GM12878 (cell line): ENCODE data around the gene SQSTM1. TPM values are rescaled to one million over a fixed set of nuclear protein-coding genes. Genes with fewer than 3 reads are reported as not detected.

Experiments used
- ATF3 ChIP-seq: IDR thresholded peaks from 2 replicates; pipeline ENCODE4 v1.6.1; 2011; ENCODE audit warnings: low read depth, mild to moderate bottlenecking, low read length, moderate library complexity, borderline replicate concordance; ENCODE audit errors: extremely low read depth
- BCL11A ChIP-seq: IDR thresholded peaks from 2 replicates; pipeline ENCODE4 v1.6.1; 2011; ENCODE audit warnings: low read depth, low read length
- ELK1 ChIP-seq: IDR thresholded peaks from 2 replicates; pipeline ENCODE4 v1.6.1; 2012; ENCODE audit warnings: low read depth, low read length, improper control_type of control experiment
- FOS ChIP-seq: IDR thresholded peaks from 3 replicates; pipeline ENCODE4 v1.6.1; 2011; ENCODE audit warnings: borderline replicate concordance; ENCODE audit not compliant: insufficient read length; ENCODE audit errors: extremely low read depth
- FOXM1 ChIP-seq: IDR thresholded peaks from 2 replicates; pipeline ENCODE4 v1.6.1; 2012; ENCODE audit warnings: low read depth, mild to moderate bottlenecking, inconsistent platforms, low read length, moderate library complexity
- GATAD2B ChIP-seq: fragments of 450-650 bp; conservative IDR thresholded peaks from 2 replicates; pipeline ENCODE4 v1.6.1; 2017; ENCODE audit warnings: low read depth, mild to moderate bottlenecking, moderate library complexity
- HDAC2 ChIP-seq: fragments of 200-600 bp; sonication (generic); IDR thresholded peaks from 2 replicates; pipeline ENCODE4 v1.6.1; 2017
- KDM1A ChIP-seq: fragments of 200-600 bp; sonication (generic); IDR thresholded peaks from 2 replicates; pipeline ENCODE4 v1.6.1; 2016; ENCODE audit warnings: borderline replicate concordance
- MYB ChIP-seq: fragments of 150-350 bp; IDR thresholded peaks from 2 replicates; pipeline ENCODE4 v1.6.1; 2014; ENCODE audit warnings: mild to moderate bottlenecking, low read depth, low read length, borderline replicate concordance
- NFIC ChIP-seq: IDR thresholded peaks from 2 replicates; pipeline ENCODE4 v1.6.1; 2012; ENCODE audit warnings: low read depth, mild to moderate bottlenecking, inconsistent platforms, low read length, moderate library complexity
- RAD21 ChIP-seq: IDR thresholded peaks from 2 replicates; pipeline ENCODE4 v1.6.1; 2011; ENCODE audit warnings: mild to moderate bottlenecking, low read depth, low read length, moderate library complexity; ENCODE audit not compliant: insufficient read depth
- RELA ChIP-seq: fragments of 450-650 bp; IDR thresholded peaks from 2 replicates; pipeline ENCODE4 v1.8.0; 2014; ENCODE audit warnings: borderline replicate concordance; ENCODE audit not compliant: partially characterized antibody
- RFX5 ChIP-seq: IDR thresholded peaks from 2 replicates; pipeline ENCODE4 v1.6.1; 2011; ENCODE audit warnings: low read depth, low read length, improper control_type of control experiment
- SPI1 ChIP-seq: IDR thresholded peaks from 2 replicates; pipeline ENCODE4 v1.6.1; 2011; ENCODE audit warnings: low read depth, mild to moderate bottlenecking, low read length, moderate library complexity, borderline replicate concordance; ENCODE audit not compliant: insufficient read depth
- SRF ChIP-seq, 2 experiments: IDR thresholded peaks; 2 replicates each; pipeline ENCODE4 v1.6.1; 2011; ENCODE audit warnings: low read depth in 2 of 2, low read length in 2 of 2, mild to moderate bottlenecking in 1 of 2, moderate library complexity in 1 of 2
- TAF1 ChIP-seq: IDR thresholded peaks from 2 replicates; pipeline ENCODE4 v1.6.1; 2011; ENCODE audit warnings: mild to moderate bottlenecking, low read depth, low read length, borderline replicate concordance
- ZNF687 ChIP-seq: fragments of 450-650 bp; IDR thresholded peaks from 2 replicates; pipeline ENCODE4 v1.6.1; 2017; ENCODE audit warnings: mild to moderate bottlenecking, moderate library complexity
- polyA plus RNA-seq, 11 experiments: library from polyadenylated mRNA; depleted of rRNA in 4 of 11; unstranded in 6 of 11; stranded (reverse) in 5 of 11; fragments of >200 nt; fragmentation: Nextera tagmentation in 4 of 11; fragmentation: Illumina TruSeq in 1 of 11; extraction: Ambion mirVana in 4 of 11; extraction: Trizol in 1 of 11; gene quantifications; 1 replicate in 1 of 11; 2 replicates in 10 of 11; pipeline versions ENCODE4 v1.2.1 to v1.2.3, GENCODE V29; 2011 to 2016; ENCODE audit warnings: inconsistent platforms in 2 of 11, missing spikeins in 2 of 11, low read depth in 1 of 11
- total RNA-seq, 4 experiments: library from RNA; depleted of rRNA in 3 of 4; stranded (reverse); fragments of >200 nt in 3 of 4; fragmentation: Illumina TruSeq in 1 of 4; extraction: Trizol in 1 of 4; gene quantifications; 2 replicates each; pipeline versions ENCODE4 v1.2.1 to v1.2.3, GENCODE V29; 2013 to 2021
- TF ChIP-seq, protein P1 (sequence below): fragments of 450-650 bp; conservative IDR thresholded peaks from 2 replicates; pipeline ENCODE4 v1.6.1; 2017; ENCODE audit warnings: mild to moderate bottlenecking, moderate library complexity
- TF ChIP-seq, protein P2 (sequence below): fragments of 450-650 bp; IDR thresholded peaks from 2 replicates; pipeline ENCODE4 v1.6.1; 2018; ENCODE audit warnings: borderline replicate concordance, mild to moderate bottlenecking; ENCODE audit not compliant: partially characterized antibody

SQSTM1 gene
- total and polyA plus RNA-seq, 10 of the 15 experiments (the other 5 are each of a cell fraction or from before 2014, with no cell fraction given) = 6.3 to 138 (median 62.1) TPM

- TF ChIP-seq ZNF687 = peak; percentile 100
- TF ChIP-seq RFX5 = no peak
- no peak for TF ChIP-seq ATF3
- TF ChIP-seq HDAC2 = no peak
- TF ChIP-seq, protein P1, sequence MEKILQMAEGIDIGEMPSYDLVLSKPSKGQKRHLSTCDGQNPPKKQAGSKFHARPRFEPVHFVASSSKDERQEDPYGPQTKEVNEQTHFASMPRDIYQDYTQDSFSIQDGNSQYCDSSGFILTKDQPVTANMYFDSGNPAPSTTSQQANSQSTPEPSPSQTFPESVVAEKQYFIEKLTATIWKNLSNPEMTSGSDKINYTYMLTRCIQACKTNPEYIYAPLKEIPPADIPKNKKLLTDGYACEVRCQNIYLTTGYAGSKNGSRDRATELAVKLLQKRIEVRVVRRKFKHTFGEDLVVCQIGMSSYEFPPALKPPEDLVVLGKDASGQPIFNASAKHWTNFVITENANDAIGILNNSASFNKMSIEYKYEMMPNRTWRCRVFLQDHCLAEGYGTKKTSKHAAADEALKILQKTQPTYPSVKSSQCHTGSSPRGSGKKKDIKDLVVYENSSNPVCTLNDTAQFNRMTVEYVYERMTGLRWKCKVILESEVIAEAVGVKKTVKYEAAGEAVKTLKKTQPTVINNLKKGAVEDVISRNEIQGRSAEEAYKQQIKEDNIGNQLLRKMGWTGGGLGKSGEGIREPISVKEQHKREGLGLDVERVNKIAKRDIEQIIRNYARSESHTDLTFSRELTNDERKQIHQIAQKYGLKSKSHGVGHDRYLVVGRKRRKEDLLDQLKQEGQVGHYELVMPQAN = no peak; the same call in 1 of the 2 replicates
- no peak for TF ChIP-seq FOXM1
- TF ChIP-seq BCL11A = no peak
- TF ChIP-seq SPI1 = no peak
- TF ChIP-seq KDM1A = no peak
- TF ChIP-seq GATAD2B = no peak; the same call in 1 of the 2 replicates
- TF ChIP-seq RAD21 = no peak
- no peak for TF ChIP-seq ELK1
- TF ChIP-seq RELA = no peak
- no peak for TF ChIP-seq TAF1
- no peak for TF ChIP-seq SRF (IDR thresholded peaks at IDR 0.05; ENCODE audit: low read depth in 2 of 2, low read length in 2 of 2)
- TF ChIP-seq MYB = no peak
- no peak for TF ChIP-seq FOS
- TF ChIP-seq NFIC = no peak
- TF ChIP-seq, protein P2, sequence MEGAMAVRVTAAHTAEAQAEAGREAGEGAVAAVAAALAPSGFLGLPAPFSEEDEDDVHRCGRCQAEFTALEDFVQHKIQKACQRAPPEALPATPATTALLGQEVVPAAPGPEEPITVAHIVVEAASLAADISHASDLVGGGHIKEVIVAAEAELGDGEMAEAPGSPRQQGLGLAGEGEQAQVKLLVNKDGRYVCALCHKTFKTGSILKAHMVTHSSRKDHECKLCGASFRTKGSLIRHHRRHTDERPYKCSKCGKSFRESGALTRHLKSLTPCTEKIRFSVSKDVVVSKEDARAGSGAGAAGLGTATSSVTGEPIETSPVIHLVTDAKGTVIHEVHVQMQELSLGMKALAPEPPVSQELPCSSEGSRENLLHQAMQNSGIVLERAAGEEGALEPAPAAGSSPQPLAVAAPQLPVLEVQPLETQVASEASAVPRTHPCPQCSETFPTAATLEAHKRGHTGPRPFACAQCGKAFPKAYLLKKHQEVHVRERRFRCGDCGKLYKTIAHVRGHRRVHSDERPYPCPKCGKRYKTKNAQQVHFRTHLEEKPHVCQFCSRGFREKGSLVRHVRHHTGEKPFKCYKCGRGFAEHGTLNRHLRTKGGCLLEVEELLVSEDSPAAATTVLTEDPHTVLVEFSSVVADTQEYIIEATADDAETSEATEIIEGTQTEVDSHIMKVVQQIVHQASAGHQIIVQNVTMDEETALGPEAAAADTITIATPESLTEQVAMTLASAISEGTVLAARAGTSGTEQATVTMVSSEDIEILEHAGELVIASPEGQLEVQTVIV = no peak
Measured at GRCh38 chr5:179819296-179820126, 1.2 kb upstream of the SQSTM1 start (continued).
